Osteoblast (primary cell): Measurements from ENCODE around the gene MASTL. TPM values are rescaled to one million over a fixed set of nuclear protein-coding genes. Genes with fewer than 3 reads are reported as not detected.
A peak's percentile ranks its signal among the peaks of the same experiment; 100 is the strongest.

ENCODE experiments used
- DNase-seq: peaks from one replicate; pipeline ENCODE4 v3.0.0; 2011; ENCODE audit warnings: low spot score, mixed read lengths; ENCODE audit not compliant: insufficient read length; ENCODE audit errors: missing footprints
- H2AFZ ChIP-seq: 2 replicates; pipeline ENCODE4 v1.6.0; 2011; ENCODE audit warnings: mild to moderate bottlenecking, low read length
- H3K27ac ChIP-seq: 2 replicates; pipeline ENCODE4 v1.5.1; 2011; ENCODE audit warnings: mild to moderate bottlenecking, low read depth, low read length, moderate library complexity
- H3K27me3 ChIP-seq: 2 replicates; pipeline ENCODE4 v1.6.0; 2012; ENCODE audit warnings: mild to moderate bottlenecking, control low read depth, inconsistent platforms, low read length, moderate library complexity; ENCODE audit not compliant: insufficient read depth
- H3K36me3 ChIP-seq: 2 replicates; pipeline ENCODE4 v1.5.1; 2011; ENCODE audit warnings: mild to moderate bottlenecking, low read length, control low read depth, moderate library complexity; ENCODE audit not compliant: insufficient read depth
- H3K4me1 ChIP-seq: 2 replicates; pipeline ENCODE4 v1.5.1; 2011; ENCODE audit warnings: mild to moderate bottlenecking, low read length, control low read depth, moderate library complexity; ENCODE audit not compliant: insufficient read depth
- H3K4me2 ChIP-seq: 2 replicates; pipeline ENCODE4 v1.6.0; 2011; ENCODE audit warnings: mild to moderate bottlenecking, low read length; ENCODE audit not compliant: insufficient read depth
- H3K4me3 ChIP-seq: fragments of 200-600 bp; sonication (generic); 3 replicates; pipeline ENCODE4 v1.5.1; 2012; ENCODE audit warnings: mild to moderate bottlenecking, low read length, inconsistent platforms; ENCODE audit not compliant: insufficient read depth
- H3K79me2 ChIP-seq: 2 replicates; pipeline ENCODE4 v1.6.0; 2012; ENCODE audit warnings: mild to moderate bottlenecking, low read length, control low read depth, inconsistent platforms; ENCODE audit not compliant: insufficient read depth
- H3K9me3 ChIP-seq: 2 replicates; pipeline ENCODE4 v1.5.1; 2011; ENCODE audit warnings: low read depth, low read length, control low read depth
- H4K20me1 ChIP-seq: 2 replicates; pipeline ENCODE4 v1.6.0; 2012; ENCODE audit warnings: mild to moderate bottlenecking, low read length, control low read depth; ENCODE audit not compliant: insufficient read depth
- total RNA-seq: library from RNA; depleted of rRNA; stranded (reverse); fragments of >200 nt; gene quantifications from 2 replicates; pipeline ENCODE4 v1.2.3, GENCODE V29; 2012
- TF ChIP-seq, protein P1 (sequence below): IDR thresholded peaks from 2 replicates; pipeline ENCODE4 v1.5.1; 2011; ENCODE audit warnings: mild to moderate bottlenecking, low read depth, low read length, moderate library complexity; ENCODE audit errors: extremely low read depth

The MASTL gene
- total RNA-seq, result 10.1 and 13.0 TPM in 2 replicates

DNA sequence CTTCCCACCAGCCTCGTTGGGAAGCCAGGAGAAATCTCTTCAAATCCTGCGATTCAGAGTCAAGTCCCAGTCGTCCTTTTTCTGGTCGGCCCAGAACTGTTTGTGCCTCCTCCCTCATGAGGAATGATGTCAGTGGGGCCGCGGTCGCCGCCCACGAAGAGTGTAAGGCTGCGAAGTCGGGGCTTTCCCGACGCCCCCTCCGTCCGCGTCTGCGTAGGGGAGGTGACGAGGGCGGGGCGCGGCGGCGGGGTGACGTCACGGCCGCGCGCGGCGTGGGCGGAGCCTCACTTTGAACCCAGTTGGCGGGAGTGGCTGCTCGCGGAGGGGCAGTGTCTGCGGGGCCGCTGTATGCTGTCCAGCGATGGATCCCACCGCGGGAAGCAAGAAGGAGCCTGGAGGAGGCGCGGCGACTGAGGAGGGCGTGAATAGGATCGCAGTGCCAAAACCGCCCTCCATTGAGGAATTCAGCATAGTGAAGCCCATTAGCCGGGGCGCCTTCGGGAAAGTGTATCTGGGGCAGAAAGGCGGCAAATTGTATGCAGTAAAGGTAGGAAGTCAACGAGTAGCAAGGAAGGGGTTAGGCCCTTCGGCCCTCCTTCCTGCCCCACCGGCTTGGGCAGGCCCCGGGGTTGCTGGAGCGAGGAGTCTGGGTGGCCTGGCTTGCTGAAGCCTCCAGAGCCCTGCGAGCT, at the start of gene MASTL:
TSS of gene MASTL (plus strand) at position 287 of the 689 bp plus-strand sequence. CDS start at position 362, 75 bp downstream.
- Histone ChIP-seq H3K27me3 (no peaks in the 10 kb centered on the region), H3K79me2 (peaks cover 64% of the 10 kb centered on the region), H3K27ac (peak within 1 kb of the TSS; percentile 99), H3K4me2 (peak within 1 kb of the TSS; percentile 96), H3K4me3 (peak within 1 kb of the TSS; percentile 99), H3K9me3 (no peaks in the 10 kb centered on the region), H3K4me1 (peaks cover 15% of the 10 kb centered on the region), H2AFZ (peak within 1 kb of the TSS; percentile 95), H3K36me3 (peaks cover 16% of the 10 kb centered on the region), H4K20me1 (peaks cover 24% of the 10 kb centered on the region)
- TF ChIP-seq, protein P1, sequence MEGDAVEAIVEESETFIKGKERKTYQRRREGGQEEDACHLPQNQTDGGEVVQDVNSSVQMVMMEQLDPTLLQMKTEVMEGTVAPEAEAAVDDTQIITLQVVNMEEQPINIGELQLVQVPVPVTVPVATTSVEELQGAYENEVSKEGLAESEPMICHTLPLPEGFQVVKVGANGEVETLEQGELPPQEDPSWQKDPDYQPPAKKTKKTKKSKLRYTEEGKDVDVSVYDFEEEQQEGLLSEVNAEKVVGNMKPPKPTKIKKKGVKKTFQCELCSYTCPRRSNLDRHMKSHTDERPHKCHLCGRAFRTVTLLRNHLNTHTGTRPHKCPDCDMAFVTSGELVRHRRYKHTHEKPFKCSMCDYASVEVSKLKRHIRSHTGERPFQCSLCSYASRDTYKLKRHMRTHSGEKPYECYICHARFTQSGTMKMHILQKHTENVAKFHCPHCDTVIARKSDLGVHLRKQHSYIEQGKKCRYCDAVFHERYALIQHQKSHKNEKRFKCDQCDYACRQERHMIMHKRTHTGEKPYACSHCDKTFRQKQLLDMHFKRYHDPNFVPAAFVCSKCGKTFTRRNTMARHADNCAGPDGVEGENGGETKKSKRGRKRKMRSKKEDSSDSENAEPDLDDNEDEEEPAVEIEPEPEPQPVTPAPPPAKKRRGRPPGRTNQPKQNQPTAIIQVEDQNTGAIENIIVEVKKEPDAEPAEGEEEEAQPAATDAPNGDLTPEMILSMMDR, result no peak
- DNase-seq, result peak; percentile 95

DNA sequence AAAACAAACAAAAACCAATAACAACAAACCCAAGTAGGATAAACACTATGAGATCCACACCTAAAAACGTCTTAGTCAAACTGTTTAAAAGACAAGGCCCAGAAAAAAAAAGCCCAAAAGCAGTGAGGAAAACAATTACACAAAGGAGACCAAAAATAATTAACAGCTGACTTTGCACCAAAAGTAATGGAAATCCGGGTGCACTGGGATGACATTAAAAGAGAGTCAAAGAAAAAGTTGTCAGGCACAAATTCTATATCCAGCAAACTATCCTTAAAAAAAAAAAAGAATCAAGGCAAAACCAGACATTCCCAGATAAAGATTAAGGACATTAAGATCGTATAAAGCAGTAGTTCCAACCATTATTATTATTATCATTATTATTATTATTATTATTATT, 47.0 kb upstream of the MASTL start:
- Histone ChIP-seq H3K79me2 (no peaks in the 10 kb centered on the region), H4K20me1 (no peaks in the 10 kb centered on the region), H3K27me3 (no peaks in the 10 kb centered on the region), H3K36me3 (peaks cover 34% of the 10 kb centered on the region), H3K27ac (no peak overlapping the region), H3K4me3 (no peak overlapping the region), H2AFZ (no peak overlapping the region), H3K4me2 (no peak overlapping the region), H3K4me1 (no peaks in the 10 kb centered on the region), H3K9me3 (no peaks in the 10 kb centered on the region)
- no peak for DNase-seq
- TF ChIP-seq, protein P1, result no peak

GRCh38 chr10:27134371-27134770, 20.8 kb upstream of the MASTL start:
- Histone ChIP-seq H4K20me1 (no peaks in the 10 kb centered on the region), H3K27ac (no peak overlapping the region), H3K4me1 (no peaks in the 10 kb centered on the region), H2AFZ (no peak overlapping the region), H3K27me3 (no peaks in the 10 kb centered on the region), H3K79me2 (peaks cover 7% of the 10 kb centered on the region), H3K4me2 (no peak overlapping the region), H3K4me3 (no peak overlapping the region), H3K9me3 (no peaks in the 10 kb centered on the region), H3K36me3 (peaks cover 67% of the 10 kb centered on the region)
- TF ChIP-seq, protein P1, result no peak
- no peak for DNase-seq

DNA sequence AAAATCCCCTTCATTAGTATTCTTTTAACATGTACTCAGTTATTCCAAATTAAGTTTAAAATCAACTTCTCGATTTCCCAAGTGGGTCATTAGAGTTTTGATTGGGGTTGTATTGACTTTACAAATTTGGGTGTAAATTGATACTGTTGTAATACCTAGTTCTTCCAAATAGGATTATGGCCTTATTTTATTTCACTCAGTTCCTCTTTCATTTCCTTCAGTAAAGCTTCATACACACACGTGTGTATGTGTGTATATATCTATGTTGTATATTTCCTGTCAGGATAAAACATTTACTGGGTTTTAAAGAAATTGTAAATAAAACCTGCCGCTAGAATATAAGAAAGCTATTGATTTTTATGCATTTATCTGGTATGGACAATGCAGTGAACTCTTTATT, 16.9 kb upstream of the MASTL start:
- no peak overlapping the region for H2AFZ ChIP-seq
- no peaks in the 10 kb centered on the region for H3K27me3 ChIP-seq
- peaks cover 68% of the 10 kb centered on the region for H3K36me3 ChIP-seq
- H4K20me1 ChIP-seq, result no peaks in the 10 kb centered on the region
- H3K79me2 ChIP-seq, result peaks cover 18% of the 10 kb centered on the region
- H3K4me1 ChIP-seq, result no peaks in the 10 kb centered on the region
- DNase-seq, result no peak
- H3K4me3 ChIP-seq, result no peak overlapping the region
- no peak overlapping the region for H3K4me2 ChIP-seq
- TF ChIP-seq, protein P1, result no peak
- no peaks in the 10 kb centered on the region for H3K9me3 ChIP-seq
- H3K27ac ChIP-seq, result no peak overlapping the region
